Measurements from ENCODE around the gene RPL4. TPM values are rescaled to one million over a fixed set of nuclear protein-coding genes. Genes with fewer than 3 reads are reported as not detected.

Gene RPL4
- total RNA-seq, 2 experiments from 2014 or later, result 4,316 to 5,381 TPM

DNA sequence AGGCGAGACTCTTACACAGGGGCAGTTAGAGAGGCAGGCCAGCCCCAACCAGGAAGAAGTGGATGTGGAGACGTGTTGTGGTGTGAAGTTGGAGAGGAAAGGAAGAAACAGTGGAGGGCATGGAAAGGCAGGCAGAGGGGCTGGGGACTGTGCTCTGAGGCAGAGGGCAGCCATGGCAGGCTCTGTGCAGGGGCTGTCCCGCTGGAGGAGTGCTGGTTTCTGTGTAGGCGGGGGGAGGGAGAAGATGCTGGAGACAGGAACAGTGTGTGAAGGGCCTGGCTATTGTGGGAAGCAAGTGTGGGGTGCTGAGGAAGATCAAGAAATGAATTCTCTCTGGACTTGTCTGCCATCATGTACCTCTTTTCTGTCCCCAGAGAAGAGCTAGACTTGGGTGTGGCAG is 28.1 kb downstream of the RPL4 start:
- Histone ChIP-seq H3K4me1 (ENCODE audit: insufficient read depth, low read length, poor library complexity, severe bottlenecking) (no peaks in the 10 kb centered on the region), H3K36me3 (ENCODE audit: insufficient read depth, low read length) (peaks cover 10% of the 10 kb centered on the region), H3K27ac (ENCODE audit: low read depth, low read length, poor library complexity, severe bottlenecking) (no peak overlapping the region), H3K4me2 (ENCODE audit: low read length) (no peak overlapping the region), H4K20me1 (ENCODE audit: insufficient read depth, low read length) (no peaks in the 10 kb centered on the region), H3K9me3 (ENCODE audit: low read length) (no peaks in the 10 kb centered on the region), H3K9me2 (ENCODE audit: insufficient read depth, low read length) (no peaks in the 10 kb centered on the region), H3K4me3 (ENCODE audit: low read depth, low read length, poor library complexity, severe bottlenecking) (no peak overlapping the region), H3K79me2 (ENCODE audit: insufficient read depth, low read depth, low read length) (no peaks in the 10 kb centered on the region), H2AFZ (ENCODE audit: low read length) (no peak overlapping the region)
- ChIA-PET CTCF (ENCODE audit: unreplicated experiment) (no interaction called here), POLR2A (no interaction called here)
- intact Hi-C loops (cut with micrococcal nuclease; ENCODE audit: unreplicated experiment), result no loop called here
- no TSS peak for BruUV-seq (replicated peaks)
- DNase-seq (ENCODE audit: low spot score), result no peak
- TF ChIP-seq, protein P1, sequence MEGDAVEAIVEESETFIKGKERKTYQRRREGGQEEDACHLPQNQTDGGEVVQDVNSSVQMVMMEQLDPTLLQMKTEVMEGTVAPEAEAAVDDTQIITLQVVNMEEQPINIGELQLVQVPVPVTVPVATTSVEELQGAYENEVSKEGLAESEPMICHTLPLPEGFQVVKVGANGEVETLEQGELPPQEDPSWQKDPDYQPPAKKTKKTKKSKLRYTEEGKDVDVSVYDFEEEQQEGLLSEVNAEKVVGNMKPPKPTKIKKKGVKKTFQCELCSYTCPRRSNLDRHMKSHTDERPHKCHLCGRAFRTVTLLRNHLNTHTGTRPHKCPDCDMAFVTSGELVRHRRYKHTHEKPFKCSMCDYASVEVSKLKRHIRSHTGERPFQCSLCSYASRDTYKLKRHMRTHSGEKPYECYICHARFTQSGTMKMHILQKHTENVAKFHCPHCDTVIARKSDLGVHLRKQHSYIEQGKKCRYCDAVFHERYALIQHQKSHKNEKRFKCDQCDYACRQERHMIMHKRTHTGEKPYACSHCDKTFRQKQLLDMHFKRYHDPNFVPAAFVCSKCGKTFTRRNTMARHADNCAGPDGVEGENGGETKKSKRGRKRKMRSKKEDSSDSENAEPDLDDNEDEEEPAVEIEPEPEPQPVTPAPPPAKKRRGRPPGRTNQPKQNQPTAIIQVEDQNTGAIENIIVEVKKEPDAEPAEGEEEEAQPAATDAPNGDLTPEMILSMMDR (conservative IDR thresholded peaks at IDR 0.05; ENCODE audit: low read length), result no peak
- no peak for TF ChIP-seq EZH2phosphoT487 (IDR thresholded peaks at IDR 0.05; ENCODE audit: borderline replicate concordance, low read depth, low read length)

DNA sequence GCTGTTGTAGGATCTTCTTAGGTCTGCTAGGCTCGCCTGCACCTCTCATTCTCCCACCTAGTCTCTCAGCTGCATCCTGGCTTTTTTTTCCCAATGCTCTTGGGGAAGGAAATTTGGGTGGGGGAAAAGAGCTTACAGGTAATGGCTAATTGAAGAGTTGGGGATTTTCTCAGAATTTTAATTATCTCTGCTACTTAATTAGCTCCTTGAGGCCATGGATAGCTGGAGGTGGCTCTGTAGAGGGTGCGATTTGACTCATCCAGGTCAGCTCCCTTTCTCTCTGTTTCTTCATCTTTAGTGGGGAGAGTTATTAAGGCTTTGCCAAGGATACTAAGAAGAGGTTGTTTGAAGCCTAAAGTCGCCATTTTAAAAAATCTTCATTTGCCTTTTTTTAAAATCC is 29.7 kb downstream of the RPL4 start:
- intact Hi-C loops (cut with micrococcal nuclease; ENCODE audit: unreplicated experiment), result no loop called here
- no peaks in the 10 kb centered on the region for H4K20me1 ChIP-seq (ENCODE audit: insufficient read depth, low read length)
- no peaks in the 10 kb centered on the region for H3K9me2 ChIP-seq (ENCODE audit: insufficient read depth, low read length)
- DNase-seq (ENCODE audit: low spot score), result no peak
- H3K4me1 ChIP-seq (ENCODE audit: insufficient read depth, low read length, poor library complexity, severe bottlenecking), result no peaks in the 10 kb centered on the region
- H3K79me2 ChIP-seq (ENCODE audit: insufficient read depth, low read depth, low read length), result no peaks in the 10 kb centered on the region
- no peak overlapping the region for H2AFZ ChIP-seq (ENCODE audit: low read length)
- H3K4me2 ChIP-seq (ENCODE audit: low read length), result no peak overlapping the region
- peaks cover 8% of the 10 kb centered on the region; the same call in 1 of the 2 replicates for H3K36me3 ChIP-seq (ENCODE audit: insufficient read depth, low read length)
- H3K27ac ChIP-seq (ENCODE audit: low read depth, low read length, poor library complexity, severe bottlenecking), result no peak overlapping the region
- no TSS peak for BruUV-seq (replicated peaks)
- H3K4me3 ChIP-seq (ENCODE audit: low read depth, low read length, poor library complexity, severe bottlenecking), result no peak overlapping the region
- ChIA-PET CTCF (ENCODE audit: unreplicated experiment) (no interaction called here), POLR2A (interaction anchor here (0.6 to 1.2 kb wide), 5 partner anchors 10 to 89 kb away, joined by 3 to 5 read pairs (median 4); no protein-coding TSS in a partner anchor)
- TF ChIP-seq, protein P1 (conservative IDR thresholded peaks at IDR 0.05; ENCODE audit: low read length), result no peak
- TF ChIP-seq EZH2phosphoT487 (IDR thresholded peaks at IDR 0.05; ENCODE audit: borderline replicate concordance, low read depth, low read length), result no peak
- H3K9me3 ChIP-seq (ENCODE audit: low read length), result no peaks in the 10 kb centered on the region

DNA sequence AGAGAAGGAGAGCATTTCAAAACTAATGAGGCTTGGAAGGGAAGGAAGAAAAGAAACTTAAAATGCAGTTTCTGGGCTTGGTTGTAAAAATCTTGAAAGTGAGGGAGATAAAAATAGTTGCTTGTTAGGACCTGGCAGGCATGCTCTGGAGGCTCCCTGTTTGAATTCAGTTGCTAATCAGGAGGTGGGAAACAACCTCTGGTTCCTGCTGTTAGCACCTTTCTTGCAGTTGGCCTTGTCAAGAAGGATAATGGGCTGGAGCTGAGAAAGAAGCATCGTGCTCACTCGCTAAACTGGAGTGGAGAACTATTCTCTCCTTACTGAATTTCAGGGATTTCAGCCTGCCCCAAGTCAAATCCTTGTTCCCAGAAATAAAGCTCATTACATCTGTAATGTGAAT is 30.5 kb downstream of the RPL4 start:
- no peak overlapping the region for H3K27ac ChIP-seq (ENCODE audit: low read depth, low read length, poor library complexity, severe bottlenecking)
- no peaks in the 10 kb centered on the region for H3K4me1 ChIP-seq (ENCODE audit: insufficient read depth, low read length, poor library complexity, severe bottlenecking)
- no peaks in the 10 kb centered on the region for H3K79me2 ChIP-seq (ENCODE audit: insufficient read depth, low read depth, low read length)
- no peak for TF ChIP-seq EZH2phosphoT487 (IDR thresholded peaks at IDR 0.05; ENCODE audit: borderline replicate concordance, low read depth, low read length)
- TF ChIP-seq, protein P1 (conservative IDR thresholded peaks at IDR 0.05; ENCODE audit: low read length), result no peak
- DNase-seq (ENCODE audit: low spot score), result no peak
- H3K4me2 ChIP-seq (ENCODE audit: low read length), result no peak overlapping the region
- H3K9me3 ChIP-seq (ENCODE audit: low read length), result no peaks in the 10 kb centered on the region
- H4K20me1 ChIP-seq (ENCODE audit: insufficient read depth, low read length), result no peaks in the 10 kb centered on the region
- no peak overlapping the region for H2AFZ ChIP-seq (ENCODE audit: low read length)
- peaks cover 8% of the 10 kb centered on the region; the same call in 1 of the 2 replicates for H3K36me3 ChIP-seq (ENCODE audit: insufficient read depth, low read length)
- POLR2A ChIA-PET, result interaction anchor here (1.0 to 1.2 kb wide), 4 partner anchors 10 to 86 kb away, joined by 3 to 5 read pairs (median 4); no protein-coding TSS in a partner anchor
- no peaks in the 10 kb centered on the region for H3K9me2 ChIP-seq (ENCODE audit: insufficient read depth, low read length)
- intact Hi-C loops (cut with micrococcal nuclease; ENCODE audit: unreplicated experiment), result no loop called here
- no TSS peak for BruUV-seq (replicated peaks)
- no peak overlapping the region for H3K4me3 ChIP-seq (ENCODE audit: low read depth, low read length, poor library complexity, severe bottlenecking)
- CTCF ChIA-PET (ENCODE audit: unreplicated experiment), result no interaction called here
